Fibroblast of mammary gland (primary cell): ENCODE data around the gene KDM3B.

Experiments used
- DNase-seq: peaks from one replicate; pipeline ENCODE4 v3.0.0-alpha.2; 2010; ENCODE audit warnings: low read depth
- H3K4me3 ChIP-seq: 2 replicates; pipeline ENCODE4 v1.5.1; 2011; ENCODE audit warnings: low read depth, mild to moderate bottlenecking, low read length, moderate library complexity; ENCODE audit not compliant: control insufficient read depth
- CTCF ChIP-seq: conservative IDR thresholded peaks from 2 replicates; pipeline ENCODE4 v1.5.1; 2011; ENCODE audit warnings: low read depth, low read length, inconsistent platforms; ENCODE audit not compliant: control insufficient read depth, insufficient read depth

Gene KDM3B

GRCh38 chr5:138354387-138354786, 1.9 kb downstream of the KDM3B start:
- no peak for DNase-seq
- no peak for TF ChIP-seq CTCF
- H3K4me3 ChIP-seq: peak overlapping the region; percentile 84

- TF ChIP-seq CTCF: peak; percentile 2
- DNase-seq: peak; percentile 93
These were observed 2.5 kb downstream of the KDM3B start for GRCh38 chr5:138354926-138355378.

GRCh38 chr5:138359621-138360020, 7.1 kb downstream of the KDM3B start:
- no peak overlapping the region for H3K4me3 ChIP-seq
- DNase-seq: no peak
- no peak for TF ChIP-seq CTCF

More at GRCh38 chr5:138354926-138355378, 2.5 kb downstream of the KDM3B start:
- peak overlapping the region; percentile 84 for H3K4me3 ChIP-seq

- DNase-seq: no peak
- no peak overlapping the region for H3K4me3 ChIP-seq
- TF ChIP-seq CTCF: no peak
These were observed 8.5 kb downstream of the KDM3B start for GRCh38 chr5:138360941-138361452.

GRCh38 chr5:138364576-138364975, 12.1 kb downstream of the KDM3B start:
- no peak overlapping the region for H3K4me3 ChIP-seq
- no peak for TF ChIP-seq CTCF
- DNase-seq: no peak

GRCh38 chr5:138366632-138367382, 14.3 kb downstream of the KDM3B start:
- no peak for DNase-seq
- H3K4me3 ChIP-seq: no peak overlapping the region

More at GRCh38 chr5:138366632-138367382, 14.3 kb downstream of the KDM3B start:
- no peak for TF ChIP-seq CTCF
